ENCODE data around the gene DCAF11. TPM values are rescaled to one million over a fixed set of nuclear protein-coding genes. Genes with fewer than 3 reads are reported as not detected.

DCAF11 gene
- total RNA-seq, 1 experiment from 2014 or later: 45.5 TPM

- no peak for TF ChIP-seq CTCF (conservative IDR thresholded peaks at IDR 0.05; ENCODE audit: low read depth, low read length)
- no peak for TF ChIP-seq EZH2 (IDR thresholded peaks at IDR 0.05; ENCODE audit: borderline replicate concordance, low read depth, low read length, poor library complexity, severe bottlenecking)
- no peak for DNase-seq (ENCODE audit: low spot score)
- no peak overlapping the region for H3K4me3 ChIP-seq (ENCODE audit: low read depth, low read length, poor library complexity, severe bottlenecking)
- H3K27ac ChIP-seq (ENCODE audit: low read depth, low read length, poor library complexity, severe bottlenecking): no peak overlapping the region
- POLR2A ChIA-PET (ENCODE audit: low non-redundant PET): no interaction called here
- no peaks in the 10 kb centered on the region for H3K9me3 ChIP-seq (ENCODE audit: low read depth, low read length, poor library complexity, severe bottlenecking)
- BruUV-seq (replicated peaks): no TSS peak
- intact Hi-C loops (cut with micrococcal nuclease; ENCODE audit: unreplicated experiment): loop anchor here (1.0 kb wide), 2 partner anchors 32 to 76 kb away; no protein-coding TSS in a partner anchor
- H3K36me3 ChIP-seq (ENCODE audit: insufficient read depth, low read length, poor library complexity, severe bottlenecking): no peaks in the 10 kb centered on the region
- H3K4me1 ChIP-seq (ENCODE audit: insufficient read depth, low read length, poor library complexity, severe bottlenecking): peaks cover 8% of the 10 kb centered on the region
- H3K27me3 ChIP-seq (replicated peaks; ENCODE audit: insufficient read depth, low read depth, low read length, poor library complexity): no peaks in the 10 kb centered on the region
- CTCF ChIA-PET: interaction anchor here (1.2 to 1.5 kb wide), 2 partner anchors 10 to 32 kb away, joined by 4 to 13 read pairs; no protein-coding TSS in a partner anchor
Observed at GRCh38 chr14:24089890-24090289, 24.7 kb upstream of the DCAF11 start.

DNA sequence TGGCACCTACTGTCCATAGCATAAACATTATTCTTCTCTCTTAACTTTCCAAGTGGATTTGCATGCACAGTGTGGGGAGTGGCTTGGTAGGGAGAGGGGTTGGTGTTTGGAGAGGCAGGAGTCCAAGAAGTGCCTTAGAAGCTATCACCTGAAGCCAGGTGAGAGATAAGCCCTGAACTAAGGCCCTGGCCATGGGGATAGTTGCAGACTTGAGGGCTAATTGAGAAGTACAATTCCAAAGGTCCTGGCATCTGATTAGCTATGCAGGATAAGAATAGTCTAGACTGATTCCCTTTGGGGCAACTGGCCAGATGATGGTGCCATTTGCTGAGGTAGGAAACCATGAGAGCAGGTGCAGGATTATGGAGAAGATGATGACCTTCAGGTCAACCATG lies 22.5 kb upstream of the DCAF11 start:
- CTCF ChIA-PET: interaction anchor here (1.4 kb wide), 1 partner anchor 34 kb away, joined by 3 read pairs; no protein-coding TSS in a partner anchor
- no TSS peak for BruUV-seq (replicated peaks)

GRCh38 chr14:24092505-24093206 lies 21.9 kb upstream of the DCAF11 start:
- POLR2A ChIA-PET (ENCODE audit: low non-redundant PET): interaction anchor here (0.6 to 0.8 kb wide), 2 partner anchors 22 to 171 kb away, joined by 3 to 4 read pairs; partner anchors contain the start of genes DCAF11 and NRL
- CTCF ChIA-PET: interaction anchor here (1.4 kb wide), 1 partner anchor 34 kb away, joined by 3 read pairs; no protein-coding TSS in a partner anchor
- intact Hi-C loops (cut with micrococcal nuclease; ENCODE audit: unreplicated experiment): no loop called here
- Histone ChIP-seq H3K4me3 (ENCODE audit: low read depth, low read length, poor library complexity, severe bottlenecking) (no peak overlapping the region), H3K4me1 (ENCODE audit: insufficient read depth, low read length, poor library complexity, severe bottlenecking) (peaks cover 12% of the 10 kb centered on the region), H3K36me3 (ENCODE audit: insufficient read depth, low read length, poor library complexity, severe bottlenecking) (no peaks in the 10 kb centered on the region), H3K27ac (ENCODE audit: low read depth, low read length, poor library complexity, severe bottlenecking) (peak overlapping the region; percentile 94), H3K27me3 (replicated peaks; ENCODE audit: insufficient read depth, low read depth, low read length, poor library complexity) (no peaks in the 10 kb centered on the region), H3K9me3 (ENCODE audit: low read depth, low read length, poor library complexity, severe bottlenecking) (no peaks in the 10 kb centered on the region)
- no peak for DNase-seq (ENCODE audit: low spot score)
- TF ChIP-seq CTCF (conservative IDR thresholded peaks at IDR 0.05; ENCODE audit: low read depth, low read length) (no peak), EZH2 (IDR thresholded peaks at IDR 0.05; ENCODE audit: borderline replicate concordance, low read depth, low read length, poor library complexity, severe bottlenecking) (no peak)
- no TSS peak for BruUV-seq (replicated peaks)

More for the DNA sequence above, 22.5 kb upstream of the DCAF11 start:
- Histone ChIP-seq H3K9me3 (ENCODE audit: low read depth, low read length, poor library complexity, severe bottlenecking) (no peaks in the 10 kb centered on the region), H3K4me3 (ENCODE audit: low read depth, low read length, poor library complexity, severe bottlenecking) (no peak overlapping the region), H3K27ac (ENCODE audit: low read depth, low read length, poor library complexity, severe bottlenecking) (no peak overlapping the region), H3K27me3 (replicated peaks; ENCODE audit: insufficient read depth, low read depth, low read length, poor library complexity) (no peaks in the 10 kb centered on the region), H3K36me3 (ENCODE audit: insufficient read depth, low read length, poor library complexity, severe bottlenecking) (no peaks in the 10 kb centered on the region), H3K4me1 (ENCODE audit: insufficient read depth, low read length, poor library complexity, severe bottlenecking) (peaks cover 12% of the 10 kb centered on the region)
- no peak for TF ChIP-seq CTCF (conservative IDR thresholded peaks at IDR 0.05; ENCODE audit: low read depth, low read length)
- no peak for TF ChIP-seq EZH2 (IDR thresholded peaks at IDR 0.05; ENCODE audit: borderline replicate concordance, low read depth, low read length, poor library complexity, severe bottlenecking)
- intact Hi-C loops (cut with micrococcal nuclease; ENCODE audit: unreplicated experiment): no loop called here
- POLR2A ChIA-PET (ENCODE audit: low non-redundant PET): no interaction called here
- DNase-seq (ENCODE audit: low spot score): no peak
